Stimulated activated CD4-positive, alpha-beta T cell treated with anti-CD3 and anti-CD28 coated beads, TNF-alpha, amount 100 ng/mL, for 4 hours (primary cell): Measurements from ENCODE around the gene FKBP9.
"Not testable (repeated sequence)": the region's sequence is repeated elsewhere in the genome, so short reads cannot be mapped to it uniquely, and the experiment has no call there.

Source experiments
- DNase-seq, 3 experiments: peaks; one replicate each; pipeline ENCODE4 v3.0.0-alpha.2; 2020; ENCODE audit warnings: low read depth in 3 of 3

FKBP9 gene

GRCh38 chr7:32957326-32958045, at the start of gene FKBP9:
Gene FKBP9 (plus strand): TSS chr7:32957440. CDS start chr7:32957574, 134 bp downstream.
- DNase-seq: no peak

DNA sequence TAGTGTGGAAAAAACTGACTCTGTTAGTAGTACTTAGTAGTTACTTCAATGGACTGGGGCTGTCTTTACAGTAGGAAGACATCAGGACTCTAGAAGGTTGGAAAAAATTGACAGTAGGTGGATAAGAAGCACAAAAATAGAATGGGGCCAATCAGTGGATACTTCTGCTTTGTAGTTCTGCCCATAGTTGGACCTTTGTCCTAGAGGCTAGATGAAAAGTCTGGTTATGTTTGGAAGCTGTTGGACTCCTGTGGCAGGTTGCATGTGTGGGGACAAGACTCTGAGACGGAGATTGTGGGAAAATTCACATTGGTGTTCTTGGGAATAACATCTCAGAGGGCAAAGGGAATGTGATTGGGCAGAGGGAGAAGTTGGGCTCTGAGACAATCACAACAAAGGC, 47.0 kb upstream of the FKBP9 start:
- no peak for DNase-seq

DNA sequence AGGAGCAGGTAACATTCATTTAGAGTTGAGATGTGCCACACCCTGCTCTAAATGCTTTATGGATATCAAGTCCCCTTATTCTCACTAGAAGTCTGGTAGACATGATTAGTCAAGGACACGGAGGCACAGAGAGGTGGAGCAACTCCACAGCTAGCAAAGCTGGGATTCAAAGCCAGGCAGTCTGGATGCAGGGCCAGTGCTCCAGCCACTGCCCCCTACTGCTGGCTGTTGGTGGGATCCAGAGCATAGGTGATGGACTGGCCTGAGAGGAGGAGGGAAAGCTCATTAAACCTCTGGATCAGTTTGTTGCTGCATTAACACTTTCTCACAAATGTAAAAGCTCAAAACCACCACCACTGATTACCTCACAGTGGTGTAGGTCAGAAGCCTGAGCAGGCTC, 43.1 kb upstream of the FKBP9 start:
- DNase-seq: no peak

- DNase-seq: no peak
These were observed 42.2 kb upstream of the FKBP9 start for GRCh38 chr7:32915041-32915536.

GRCh38 chr7:32916006-32916405, 41.2 kb upstream of the FKBP9 start:
- DNase-seq: no peak

DNA sequence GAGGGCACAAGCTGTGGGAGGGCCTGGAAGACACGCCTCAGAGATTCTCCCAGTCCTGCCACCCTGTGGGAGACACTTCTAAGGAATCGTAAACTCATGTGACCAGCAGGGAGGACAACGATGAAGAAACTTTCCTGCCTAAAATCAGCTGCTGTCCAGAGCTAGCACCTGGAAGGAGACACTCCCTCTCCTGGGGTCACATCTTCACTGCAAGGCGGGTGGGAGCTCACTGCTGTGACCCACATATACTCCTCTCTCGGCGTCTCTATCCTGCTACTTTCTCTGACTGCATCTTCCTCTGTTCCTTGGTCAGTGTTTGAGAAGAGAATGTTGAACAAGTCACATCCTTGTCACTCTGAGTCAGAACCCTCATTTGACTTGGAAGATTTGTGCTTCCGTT, 40.2 kb upstream of the FKBP9 start:
- not testable (repeated sequence) for DNase-seq

DNA sequence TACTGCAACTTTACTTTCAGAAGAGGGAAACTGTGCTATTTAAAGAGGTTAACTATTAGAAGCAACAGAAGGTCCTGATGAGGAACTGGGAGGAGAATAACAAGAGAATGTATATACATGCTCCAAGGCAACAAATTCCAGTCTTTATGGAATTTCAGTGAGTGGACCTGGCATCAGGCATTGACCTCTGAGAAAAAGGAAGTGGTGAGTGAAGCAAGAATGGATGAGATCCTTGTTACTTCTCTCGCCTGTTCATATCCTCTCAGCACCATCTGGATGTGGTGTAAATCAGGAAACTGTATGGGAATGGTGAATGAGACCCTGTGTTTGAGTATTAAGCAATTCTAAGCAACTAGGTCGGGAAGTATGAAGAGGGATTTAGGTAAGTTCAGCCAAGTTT, 35.3 kb upstream of the FKBP9 start:
- no peak for DNase-seq

DNA sequence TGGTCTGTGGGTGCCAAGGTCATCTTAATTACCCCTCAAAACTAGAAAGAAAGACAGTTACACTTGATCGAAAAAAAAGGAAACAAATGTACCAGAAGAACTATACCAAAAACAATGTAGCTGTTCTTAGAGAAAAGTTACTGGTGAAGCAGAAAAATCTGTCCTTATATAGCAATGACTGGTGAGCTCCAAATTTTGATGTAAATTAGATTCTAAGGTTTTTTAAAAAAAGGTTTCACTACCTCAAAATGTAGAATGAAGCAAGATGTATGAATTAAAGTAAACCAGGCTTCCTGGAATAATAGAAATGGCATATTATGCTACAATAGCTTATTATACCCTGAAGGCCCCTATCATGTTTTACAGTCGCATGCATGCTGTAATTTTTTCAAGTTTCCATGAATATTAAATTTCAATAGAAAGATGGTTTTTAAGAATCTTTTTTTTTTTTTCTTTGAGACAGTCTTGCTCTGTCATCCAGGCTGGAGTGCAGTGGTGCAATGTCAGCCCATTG, 28.4 kb upstream of the FKBP9 start:
- DNase-seq: no peak

GRCh38 chr7:32929430-32930143, 27.7 kb upstream of the FKBP9 start:
- DNase-seq: no peak

GRCh38 chr7:32930378-32930777, 26.9 kb upstream of the FKBP9 start:
- DNase-seq: no peak

GRCh38 chr7:32935558-32935957, 21.7 kb upstream of the FKBP9 start:
- no peak for DNase-seq

DNA sequence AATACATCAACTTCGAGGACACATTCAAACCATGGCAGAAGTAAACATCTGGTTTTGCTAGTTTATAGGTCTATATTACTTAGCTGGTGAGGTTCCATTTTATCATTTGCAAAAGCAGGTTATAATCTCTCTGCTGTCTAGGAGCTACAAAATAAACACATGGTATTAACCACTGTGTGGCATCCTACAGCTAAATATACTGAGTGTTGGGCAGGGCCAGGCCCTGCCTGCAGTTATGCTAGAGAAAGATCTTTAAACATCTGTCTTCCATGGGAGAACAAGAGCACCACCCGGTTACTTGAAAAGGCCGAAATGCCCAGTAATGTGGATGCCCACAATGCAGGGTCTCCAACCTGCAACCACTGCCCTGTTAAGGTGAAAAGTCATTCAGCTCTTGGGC, 20.6 kb upstream of the FKBP9 start:
- no peak for DNase-seq

- no peak for DNase-seq
These were observed 19.7 kb upstream of the FKBP9 start for GRCh38 chr7:32937344-32938174.

DNA sequence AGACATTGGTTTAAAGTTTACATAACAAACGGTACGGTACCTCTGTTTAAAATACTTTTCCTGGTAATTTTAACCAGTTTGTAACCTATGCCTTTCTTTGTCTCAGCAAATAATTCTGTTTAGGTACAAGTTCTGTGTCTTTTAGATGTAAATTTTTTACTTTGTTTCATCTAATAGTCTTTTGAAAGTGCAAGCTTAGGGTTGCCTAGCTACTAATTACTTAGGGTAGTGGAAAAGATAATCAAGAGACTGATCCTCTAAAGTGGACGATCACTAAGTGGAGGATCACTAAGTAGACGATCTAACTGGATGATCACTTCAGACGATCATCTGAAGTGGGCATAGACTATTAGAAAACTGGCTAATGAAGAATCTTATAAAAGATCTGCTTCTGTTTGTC, 16.1 kb upstream of the FKBP9 start:
- no peak for DNase-seq

- no peak for DNase-seq
These were observed 15.4 kb upstream of the FKBP9 start for GRCh38 chr7:32941681-32942414.

DNA sequence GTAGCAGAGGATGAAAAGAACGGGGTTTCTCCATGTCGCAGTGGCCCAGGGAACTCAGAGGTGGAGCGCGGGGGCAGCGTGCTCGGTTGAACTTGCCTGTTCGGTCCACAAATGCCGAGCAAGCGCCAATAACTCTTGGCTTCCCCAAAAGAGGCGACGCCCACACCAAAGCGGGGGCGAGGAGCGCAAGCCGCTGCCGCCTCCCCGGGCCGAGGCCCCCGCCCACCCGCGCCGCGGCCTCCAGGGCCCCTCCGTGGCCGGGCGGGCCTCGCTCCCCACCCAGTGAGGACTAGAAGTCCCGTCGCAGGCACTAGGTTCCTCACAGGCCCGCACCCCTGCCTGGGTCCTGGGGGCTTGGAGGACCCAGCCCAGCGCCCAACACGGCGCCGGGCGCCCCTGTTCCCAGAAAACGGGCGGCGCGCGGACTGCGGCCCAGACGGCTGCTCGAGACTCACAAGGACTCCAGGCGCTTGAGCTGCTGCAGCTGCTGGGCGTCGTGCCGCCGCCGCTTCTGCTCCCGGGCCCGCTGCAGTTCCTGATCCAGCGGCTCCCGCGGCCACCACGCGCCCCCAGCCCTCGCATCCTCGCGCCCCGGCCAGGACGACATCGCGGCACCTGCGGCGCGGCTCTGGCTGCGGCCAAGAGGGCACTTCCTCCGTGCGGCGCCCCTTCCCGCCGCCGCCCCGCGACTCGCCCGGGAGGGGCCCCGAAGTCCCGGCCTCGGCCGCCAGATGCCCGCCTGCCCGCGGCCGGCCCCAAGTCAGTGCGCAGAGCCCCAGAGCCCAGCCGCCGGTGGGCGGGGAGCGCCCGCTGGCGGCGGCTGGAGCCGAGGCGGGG, 14.6 kb upstream of the FKBP9 start:
- peak; percentile 48 to 54 (median 48) for DNase-seq

GRCh38 chr7:32943252-32944030, 13.8 kb upstream of the FKBP9 start:
- DNase-seq: no peak

DNA sequence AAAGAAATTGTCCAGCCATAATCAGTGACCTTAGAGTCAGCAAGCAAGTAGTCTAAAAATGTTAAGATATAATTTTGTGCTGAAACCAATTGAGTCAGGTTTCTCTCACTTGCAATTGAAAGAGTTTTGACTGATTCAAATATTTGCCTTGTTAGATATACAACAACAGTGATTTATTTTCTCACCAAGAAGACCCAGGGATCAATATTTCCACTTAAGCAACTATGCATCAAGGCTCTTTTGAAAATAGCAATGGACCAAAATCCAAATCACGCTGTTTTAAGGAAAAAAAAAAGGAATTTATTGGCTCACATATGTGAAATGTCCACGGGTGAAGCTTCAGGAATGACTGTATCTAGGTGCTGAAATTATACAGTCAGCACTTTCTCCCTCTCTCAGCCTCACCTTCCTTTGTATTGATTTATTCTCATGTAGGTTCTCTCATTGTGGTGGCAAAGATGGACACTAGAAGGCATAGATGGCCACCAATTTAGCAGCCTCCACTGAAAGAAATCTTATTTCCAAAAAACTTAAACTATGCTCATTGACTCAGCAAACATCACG, 9.7 kb upstream of the FKBP9 start:
- DNase-seq: no peak

GRCh38 chr7:32948202-32948601, 9.0 kb upstream of the FKBP9 start:
- no peak for DNase-seq
